Hematopoietic multipotent progenitor cell treated with erythropoietin and hydrocortisone succinate and interleukin-3 and kit ligand, for 4 days (in vitro differentiated cells): Measurements from ENCODE around the gene MYO7A.

Experiments used
- DNase-seq: peaks from one replicate; pipeline ENCODE4 v3.0.0-alpha.2; 2015

Gene MYO7A

DNA sequence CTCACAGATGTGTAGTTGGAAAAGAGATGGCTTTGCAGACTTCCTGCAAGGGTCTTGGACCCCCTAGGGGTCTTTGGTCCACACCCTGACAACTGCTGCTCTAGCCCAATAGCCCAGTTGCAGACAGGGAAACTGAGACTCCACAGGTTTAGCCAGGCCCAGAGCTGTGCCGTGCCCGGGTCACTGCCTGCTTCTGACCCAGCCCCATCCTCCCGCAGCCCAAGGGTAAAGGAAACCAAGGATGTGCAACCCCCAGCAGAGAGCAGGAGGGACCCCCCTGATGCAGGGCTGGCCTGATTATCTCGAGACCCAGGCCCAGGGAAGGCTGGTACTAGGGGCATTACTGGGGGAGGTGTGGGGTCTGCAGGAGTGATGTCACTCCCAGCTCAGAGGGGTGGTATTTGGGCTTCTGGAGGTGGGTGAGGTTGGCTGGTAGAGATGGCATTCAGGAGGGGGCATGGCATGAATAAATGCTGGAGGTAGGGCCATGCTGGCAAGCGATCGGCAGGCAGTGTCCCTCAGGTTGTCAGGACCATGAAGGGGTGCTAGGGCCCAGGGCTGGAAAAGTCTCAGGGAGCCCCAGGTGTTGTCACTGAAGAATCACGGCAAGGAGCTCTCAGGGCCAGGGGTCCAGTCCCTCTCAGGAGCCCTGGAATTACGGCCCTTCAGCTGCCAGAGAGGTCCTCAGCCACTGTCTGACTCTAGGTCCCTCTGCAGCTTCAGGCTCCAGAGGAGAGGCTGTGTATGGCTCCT, 21.1 kb downstream of the MYO7A start:
- no peak for DNase-seq

GRCh38 chr11:77149716-77150392, 21.8 kb downstream of the MYO7A start:
- no peak for DNase-seq

- DNase-seq = no peak
These were observed 22.8 kb downstream of the MYO7A start for GRCh38 chr11:77150836-77151235.

- DNase-seq = peak; percentile 80
These were observed 23.9 kb downstream of the MYO7A start for GRCh38 chr11:77151804-77152509.

DNA sequence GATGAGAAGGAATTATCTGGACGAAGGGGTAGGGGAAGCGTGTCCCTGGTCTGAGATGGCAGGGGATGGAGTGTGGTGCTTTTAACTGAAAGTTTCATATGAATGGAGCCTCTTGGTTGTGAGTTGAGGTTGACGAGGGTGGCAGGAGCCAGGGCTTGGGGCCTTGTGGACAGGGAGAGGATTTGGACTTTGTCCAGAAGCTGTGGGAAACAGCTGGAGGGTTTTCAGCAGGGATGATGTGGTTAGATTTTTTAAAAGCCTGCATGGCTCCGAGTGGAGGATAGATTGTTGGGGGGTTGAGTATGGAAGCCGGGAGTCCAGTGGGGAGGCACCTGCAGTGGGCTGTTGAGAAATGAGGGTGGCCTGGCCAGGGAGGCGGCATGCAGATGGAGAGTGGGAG, 24.8 kb downstream of the MYO7A start:
- DNase-seq = no peak

DNA sequence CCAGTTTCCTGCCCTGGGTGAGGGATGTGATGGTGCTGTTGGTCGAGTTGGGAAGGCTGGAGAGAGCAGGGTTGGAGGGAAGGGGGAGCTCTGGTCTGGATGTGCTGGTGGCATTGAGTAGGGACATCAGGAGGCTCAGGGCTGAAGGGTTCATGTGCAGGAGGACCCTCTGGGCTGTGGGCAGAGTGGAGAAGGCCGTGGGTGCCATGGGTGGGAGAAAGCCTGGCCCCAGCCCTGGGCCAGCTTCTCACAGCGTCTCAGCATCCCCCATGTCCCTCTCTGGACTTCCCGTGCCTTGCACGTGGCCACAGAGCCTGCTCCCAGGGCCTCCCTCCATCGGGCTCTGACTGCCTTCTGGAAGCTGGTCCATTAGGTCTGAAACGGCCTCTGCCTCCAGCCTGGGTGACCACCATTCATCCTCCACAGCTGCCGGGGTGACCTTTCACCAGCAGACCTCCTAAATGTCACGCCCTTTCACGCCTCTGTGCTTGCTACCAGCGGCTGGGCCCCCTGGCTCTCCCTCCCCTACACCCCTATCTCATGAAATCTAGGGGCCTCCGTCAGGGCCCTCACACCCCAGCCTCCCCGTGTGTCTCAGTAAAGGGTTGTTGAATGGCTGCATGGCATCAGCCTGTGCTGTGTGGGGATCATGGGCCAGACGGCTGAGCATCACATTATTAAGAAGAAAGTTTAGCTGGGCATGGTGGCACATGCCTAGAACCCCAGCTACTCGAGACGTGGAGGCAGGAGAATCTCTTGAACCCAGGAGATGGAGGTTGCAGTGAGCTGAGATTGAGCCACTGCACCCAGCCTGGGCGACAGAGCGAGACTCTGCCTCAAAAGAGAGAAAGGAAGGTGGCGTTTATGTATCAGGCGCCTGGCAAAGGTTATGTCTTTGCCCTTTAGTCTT, 25.5 kb downstream of the MYO7A start:
- DNase-seq = no peak

DNA sequence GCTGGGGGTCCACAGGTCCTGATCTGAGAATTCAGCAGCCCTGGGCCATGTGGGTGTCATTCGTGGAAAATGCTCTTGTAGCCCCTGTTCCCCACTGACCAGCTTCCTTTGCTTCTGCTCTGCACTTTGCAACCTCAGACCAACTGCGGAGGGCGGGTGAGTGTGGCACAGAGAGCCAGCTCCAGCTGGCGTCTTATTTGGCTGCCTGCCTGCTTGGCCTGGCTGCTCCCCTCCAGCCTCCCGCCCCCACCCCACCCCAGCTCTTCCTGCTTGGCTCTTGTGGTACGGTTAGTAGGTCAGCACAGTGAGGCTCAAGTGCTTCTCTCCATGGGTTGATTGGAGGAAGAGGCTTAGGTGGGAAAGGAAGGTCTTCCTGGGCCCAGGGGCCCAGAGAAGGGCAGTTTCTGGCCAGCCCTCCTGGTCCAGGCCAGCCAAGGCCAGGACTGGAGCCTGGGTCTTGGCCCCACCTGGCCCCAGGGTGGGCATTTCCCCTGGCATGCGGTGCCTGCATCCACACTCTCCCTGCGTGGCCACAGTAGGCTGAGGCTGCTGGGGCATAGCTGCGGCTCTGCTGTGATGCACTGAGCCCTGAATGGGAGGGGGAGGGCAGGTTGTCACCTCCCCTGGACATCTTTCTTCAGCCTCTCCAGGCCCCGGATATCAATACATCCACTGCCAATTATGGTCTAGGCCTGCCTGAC, 26.5 kb downstream of the MYO7A start:
- peak; percentile 75 for DNase-seq

DNA sequence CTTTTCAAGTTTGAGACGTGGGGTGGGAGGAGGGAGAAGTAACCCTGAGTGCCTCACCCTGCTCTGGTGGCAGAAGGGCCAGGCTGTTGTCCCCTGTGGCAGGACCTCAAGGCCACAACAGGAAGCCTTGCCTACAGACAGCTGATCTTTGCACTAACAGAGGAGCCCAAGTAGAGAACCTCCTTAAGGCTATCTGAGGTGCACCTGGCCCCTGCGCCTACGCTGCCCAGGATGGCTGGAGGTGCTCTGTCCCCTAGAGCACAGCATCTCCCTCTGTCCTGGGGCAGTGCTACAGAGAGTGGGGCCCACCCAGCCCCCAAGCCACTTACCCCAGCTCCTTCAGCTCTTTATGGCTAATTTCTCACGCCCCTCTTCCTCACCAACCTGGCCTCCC, 27.0 kb downstream of the MYO7A start:
- peak; percentile 29 for DNase-seq

DNA sequence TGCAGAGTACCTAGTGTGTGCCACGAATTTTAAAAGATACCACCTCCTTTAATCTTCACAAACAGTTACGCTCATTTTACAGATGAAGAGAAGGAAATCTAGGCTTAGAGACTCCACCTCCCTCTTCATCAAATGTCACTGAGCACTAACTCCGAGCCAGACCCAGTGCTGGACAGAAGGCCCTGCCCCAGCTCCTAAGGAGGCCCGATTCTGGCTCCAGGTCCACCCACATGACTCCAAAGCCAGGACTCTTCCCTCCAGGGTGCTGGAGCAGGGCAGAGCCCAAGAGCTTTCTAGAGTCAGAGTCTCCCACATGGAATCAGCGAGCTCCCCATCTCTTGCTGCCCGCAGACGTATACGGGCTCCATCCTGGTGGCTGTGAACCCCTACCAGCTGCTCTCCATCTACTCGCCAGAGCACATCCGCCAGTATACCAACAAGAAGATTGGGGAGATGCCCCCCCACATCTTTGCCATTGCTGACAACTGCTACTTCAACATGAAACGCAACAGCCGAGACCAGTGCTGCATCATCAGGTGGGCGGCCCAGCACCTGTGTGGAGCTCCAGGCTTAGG, 27.6 kb downstream of the MYO7A start:
- DNase-seq = no peak

GRCh38 chr11:77156396-77157195, 28.6 kb downstream of the MYO7A start:
- no peak for DNase-seq

- no peak for DNase-seq
These were observed 30.1 kb downstream of the MYO7A start for GRCh38 chr11:77158041-77158695.

DNA sequence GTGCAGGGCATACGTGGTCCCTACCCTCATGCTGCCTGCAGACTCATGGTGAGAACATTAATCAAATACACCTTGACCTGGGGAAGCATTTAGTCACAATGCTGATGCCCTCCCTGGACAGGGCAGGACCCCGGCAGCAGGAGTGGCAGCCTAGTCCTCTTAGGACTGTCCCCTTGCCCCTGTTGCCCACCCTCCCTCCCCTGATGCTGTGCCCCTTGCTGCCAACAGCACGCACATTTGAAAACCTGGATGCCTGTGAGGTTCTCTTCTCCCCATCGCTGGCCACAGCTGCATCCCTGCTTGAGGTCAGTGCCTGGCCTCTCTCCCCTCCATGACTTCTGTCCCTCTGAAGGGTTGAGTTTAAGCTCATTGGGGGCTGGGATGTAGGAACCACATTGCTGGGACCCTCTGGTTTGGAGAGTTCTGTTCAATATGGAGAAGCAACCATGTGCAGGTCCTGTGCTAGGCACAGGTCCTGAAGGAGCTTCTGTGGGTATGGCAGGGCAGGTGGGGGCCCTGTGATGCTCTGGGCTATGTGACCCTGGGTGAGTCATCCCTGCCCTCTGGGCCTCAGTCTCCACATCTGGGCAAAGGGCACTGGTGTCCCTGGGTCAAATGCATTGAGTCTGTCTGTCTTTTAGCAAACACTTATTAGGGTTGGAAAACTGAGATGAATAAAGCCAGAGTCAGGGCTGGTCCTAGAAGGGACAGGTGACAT, 31.3 kb downstream of the MYO7A start:
- no peak for DNase-seq

DNA sequence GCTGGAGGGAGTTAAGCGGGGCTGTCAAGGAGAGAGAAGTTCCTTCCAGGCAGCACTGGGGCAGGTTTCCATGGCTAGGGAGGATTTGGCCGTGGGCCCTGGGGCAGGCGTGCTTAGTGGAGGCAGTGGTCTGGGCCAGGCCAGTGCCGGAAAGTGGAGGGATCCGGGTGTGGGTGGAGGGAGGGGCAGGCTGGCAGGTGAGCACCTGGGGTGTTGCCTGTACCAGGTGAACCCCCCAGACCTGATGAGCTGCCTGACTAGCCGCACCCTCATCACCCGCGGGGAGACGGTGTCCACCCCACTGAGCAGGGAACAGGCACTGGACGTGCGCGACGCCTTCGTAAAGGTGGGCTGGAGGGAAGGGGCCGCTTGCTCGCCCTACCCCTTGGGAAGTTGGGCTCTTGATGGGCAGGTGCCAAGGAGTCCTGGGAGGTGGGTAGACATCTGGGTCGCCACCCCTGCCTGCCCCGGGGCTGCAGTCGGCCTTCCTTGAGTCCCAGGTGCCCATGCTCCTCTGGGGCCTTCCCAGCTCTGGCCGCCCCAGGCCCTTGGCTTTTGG, 32.0 kb downstream of the MYO7A start:
- DNase-seq = no peak

DNA sequence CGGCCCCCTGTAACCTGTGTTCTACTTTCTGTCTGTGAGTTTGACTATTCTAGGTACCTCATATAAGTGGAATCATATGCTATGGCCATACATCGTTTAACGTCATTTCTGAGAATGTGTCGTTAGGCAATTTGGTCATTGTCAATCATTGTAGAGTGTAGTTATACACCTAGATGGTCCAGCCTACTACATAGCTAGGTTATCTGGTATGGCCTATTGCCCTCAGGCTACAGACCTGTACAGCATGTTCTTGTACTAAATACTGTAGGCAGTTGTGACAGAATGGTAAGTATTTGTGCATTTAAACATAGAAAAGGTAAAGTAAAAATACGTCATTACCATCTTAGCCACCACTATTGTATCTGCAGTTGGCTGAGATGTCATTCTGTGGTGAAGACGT, 35.2 kb downstream of the MYO7A start:
- DNase-seq = no peak

DNA sequence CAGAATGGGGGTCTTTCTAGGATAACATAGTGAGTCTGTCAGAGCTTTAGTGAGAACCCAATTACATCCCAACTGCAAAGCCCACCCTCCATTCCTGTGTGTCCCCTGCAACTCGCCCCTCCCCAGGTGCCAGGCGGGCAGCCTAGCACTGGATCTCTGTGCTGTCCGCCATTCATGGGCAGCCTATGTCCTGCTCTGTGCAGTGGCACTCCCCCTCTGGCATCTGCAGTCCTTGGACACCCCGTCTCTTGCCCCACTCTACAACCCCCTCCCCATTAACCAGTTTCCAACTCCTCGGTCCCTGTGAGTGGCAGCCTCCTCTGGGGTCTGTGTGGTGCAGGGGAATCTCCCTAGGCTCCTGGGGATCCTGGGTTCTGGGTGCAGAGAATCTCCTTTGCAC, 37.0 kb downstream of the MYO7A start:
- DNase-seq = no peak

DNA sequence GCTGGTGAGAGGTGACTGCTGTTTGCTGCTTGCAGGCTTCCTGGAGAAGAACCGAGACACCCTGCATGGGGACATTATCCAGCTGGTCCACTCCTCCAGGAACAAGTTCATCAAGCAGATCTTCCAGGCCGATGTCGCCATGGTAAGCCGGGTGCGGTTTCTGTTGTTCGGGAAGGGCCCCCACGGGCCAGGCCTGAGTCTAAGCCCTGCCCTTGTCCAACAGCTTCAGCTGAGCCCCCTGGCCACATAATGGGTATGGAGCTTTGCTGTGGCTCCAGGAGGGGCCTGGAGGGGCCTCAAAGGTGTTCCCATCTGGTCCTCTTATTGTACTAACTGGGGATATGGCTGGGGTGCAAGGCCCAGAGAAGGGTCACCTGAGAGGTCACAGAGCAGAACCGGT, 38.0 kb downstream of the MYO7A start:
- no peak for DNase-seq

DNA sequence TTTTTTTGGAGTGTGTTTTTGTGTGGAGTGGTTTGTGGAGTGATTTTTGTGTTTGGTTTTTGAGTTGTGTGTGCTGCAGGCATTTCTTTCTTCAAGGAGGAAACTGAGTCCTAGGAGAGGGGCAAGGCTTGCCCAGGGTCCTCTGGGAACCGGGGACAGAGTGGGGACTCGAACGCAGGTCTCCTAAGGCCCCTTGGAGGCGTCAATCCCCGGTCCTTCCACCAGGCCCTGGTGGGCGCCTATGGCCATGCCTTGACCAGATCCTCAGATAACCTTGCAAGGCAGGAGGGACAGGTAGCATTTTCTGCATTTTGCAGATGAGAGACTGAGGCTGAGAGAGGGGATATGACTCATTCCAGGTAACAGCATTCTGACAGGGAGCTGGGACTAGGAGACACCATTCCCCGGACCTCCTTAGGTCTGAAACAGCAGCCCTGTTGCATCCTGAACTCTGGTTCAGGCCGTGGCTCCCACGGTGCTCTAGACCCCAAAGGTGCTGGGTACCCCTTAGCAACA, 39.1 kb downstream of the MYO7A start:
- DNase-seq = no peak

- DNase-seq = no peak
These were observed 39.7 kb downstream of the MYO7A start for GRCh38 chr11:77167791-77168190.

- DNase-seq = no peak
These were observed 42.1 kb downstream of the MYO7A start for GRCh38 chr11:77170107-77170506.
